CD4-positive, alpha-beta T cell treated with Interferon alpha-2 for 1 hour (primary cell): ENCODE results near the gene KLK11.
A peak's percentile ranks its signal among the peaks of the same experiment; 100 is the strongest.
"Not testable (repeated sequence)": the region's sequence is repeated elsewhere in the genome, so short reads cannot be mapped to it uniquely, and the experiment has no call there.

Experiments used
- DNase-seq, 2 donors: peaks; one replicate each; pipeline ENCODE4 v3.0.0-alpha.2; 2020 to 2022

KLK11 gene

GRCh38 chr19:51002542-51003311 is 23.7 kb downstream of the KLK11 start:
- peak in 1 of 2 donors; percentile 14 for DNase-seq

- no peak for DNase-seq
Measured at GRCh38 chr19:51002089-51002532, 24.3 kb downstream of the KLK11 start.

DNA sequence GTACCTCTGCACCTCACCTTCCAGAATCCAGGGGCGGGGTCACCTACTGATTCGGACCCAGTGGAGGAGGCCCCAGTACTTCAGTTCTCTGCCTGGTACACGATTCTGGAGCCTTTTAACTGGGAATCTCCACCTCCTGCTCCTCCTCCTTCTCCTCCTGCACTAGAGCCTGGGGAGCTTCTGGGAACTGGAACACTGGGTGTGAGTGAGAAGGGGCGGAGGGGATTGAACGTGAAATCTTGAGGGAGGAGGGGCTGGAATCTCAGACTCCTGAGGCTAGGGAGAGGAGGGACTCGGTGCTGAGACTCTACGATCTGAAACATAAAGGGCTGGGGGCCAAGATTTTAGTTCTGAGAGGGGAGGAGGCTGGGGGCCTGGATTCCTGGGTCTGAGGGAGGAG is 24.9 kb downstream of the KLK11 start, which contains the start of gene KLK8:
Gene KLK8, minus strand, starts transcription at position 90 of the 400 bp plus-strand sequence. CDS start 437 bp downstream, outside the sequence.
- no peak for DNase-seq

- no peak for DNase-seq
Measured at GRCh38 chr19:51000981-51001380, 25.4 kb downstream of the KLK11 start.

- DNase-seq, result no peak
Measured at GRCh38 chr19:51000426-51000825, 26.0 kb downstream of the KLK11 start.

DNA sequence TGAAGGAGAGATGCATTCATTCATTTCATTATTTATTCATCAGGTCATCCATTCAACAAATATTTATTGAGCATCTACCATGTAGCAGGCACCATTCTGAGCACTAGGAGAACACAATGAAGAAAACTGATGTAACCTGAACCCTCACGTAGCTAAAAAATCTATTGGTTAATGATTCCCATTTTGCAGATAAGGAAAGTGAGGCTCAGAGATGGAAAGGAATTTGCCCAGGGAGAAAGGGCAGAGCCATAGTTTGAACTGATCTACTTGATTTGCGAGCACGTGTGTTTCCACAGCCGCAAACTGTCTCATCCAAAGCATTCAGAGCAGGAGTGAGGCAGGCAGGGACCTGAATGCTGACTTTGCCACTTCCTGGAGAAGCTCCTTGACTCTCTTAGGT is 27.7 kb downstream of the KLK11 start:
- DNase-seq, result no peak

GRCh38 chr19:50998061-50998460 is 28.4 kb downstream of the KLK11 start:
- no peak for DNase-seq

GRCh38 chr19:50994129-50994528 is 32.3 kb downstream of the KLK11 start:
- no peak for DNase-seq

DNA sequence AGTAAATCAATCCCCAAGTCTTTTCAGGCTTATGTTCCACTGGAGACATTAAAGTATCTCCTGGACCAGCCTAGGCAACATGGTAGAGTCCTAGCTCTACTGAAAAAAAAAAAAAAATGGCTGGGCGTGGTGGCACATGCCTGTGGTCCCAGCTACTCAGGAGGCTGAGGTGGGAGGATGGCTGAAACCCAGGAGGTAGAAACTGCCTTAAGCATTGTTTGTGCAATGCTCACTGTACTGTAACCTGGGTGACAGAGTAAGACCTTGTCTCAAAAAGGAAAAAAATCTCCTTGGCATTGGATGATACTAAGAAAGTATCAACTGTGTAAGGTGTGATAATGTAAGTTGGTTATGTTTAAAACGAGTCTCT is 33.8 kb downstream of the KLK11 start:
- no peak for DNase-seq

- not testable (repeated sequence) for DNase-seq
Measured at GRCh38 chr19:50984416-50984815, 42.0 kb downstream of the KLK11 start.

- no peak for DNase-seq
Measured at GRCh38 chr19:50983625-50984292, 42.7 kb downstream of the KLK11 start, which contains the start of gene KLK7. TSS of gene KLK7 (minus strand) at chr19:50983917. CDS start at chr19:50982399, 1,518 bp downstream.

DNA sequence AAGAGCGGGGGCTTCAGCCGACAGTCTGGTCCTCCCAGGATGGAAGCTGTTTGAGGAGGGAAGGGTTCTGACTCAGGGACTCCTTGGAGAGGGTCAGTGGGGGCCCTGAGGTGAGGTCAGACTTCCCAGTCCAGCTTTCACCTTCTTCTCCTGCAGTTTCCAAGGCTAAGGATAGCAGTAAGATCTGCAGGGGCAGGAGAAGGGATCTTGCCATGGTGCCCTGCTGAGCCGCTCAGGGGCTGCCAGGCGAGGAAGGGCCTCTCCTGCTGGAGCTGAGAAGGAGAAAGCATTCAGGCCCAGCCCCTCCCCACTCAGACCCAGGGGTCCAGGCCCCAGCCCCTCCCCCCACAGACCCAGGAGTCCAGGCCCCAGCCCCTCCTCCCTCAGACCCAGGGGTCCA is 44.2 kb downstream of the KLK11 start:
- no peak for DNase-seq

GRCh38 chr19:50981587-50982146 is 44.7 kb downstream of the KLK11 start:
- DNase-seq, result no peak

DNA sequence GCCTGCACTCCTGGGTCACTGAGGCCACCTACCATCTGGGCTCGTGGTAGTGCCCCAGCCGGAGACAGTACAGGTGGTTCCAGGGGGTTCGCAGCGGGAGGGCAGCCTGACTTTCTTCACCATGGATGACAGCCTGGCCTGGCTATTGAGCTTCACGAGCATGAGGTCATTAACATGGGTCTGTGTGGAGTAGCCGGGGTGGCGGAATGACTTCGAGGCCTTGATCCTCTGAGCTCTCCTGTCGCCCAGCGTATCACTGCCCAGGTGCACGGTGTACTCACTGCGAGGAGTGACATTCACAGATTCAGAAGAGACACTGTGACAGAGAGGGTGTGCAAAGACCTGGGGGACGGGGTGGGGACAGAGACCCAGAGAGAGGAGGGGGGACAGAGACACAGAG is 46.2 kb downstream of the KLK11 start:
- no peak for DNase-seq

GRCh38 chr19:50979758-50980157 is 46.7 kb downstream of the KLK11 start:
- DNase-seq, result no peak

DNA sequence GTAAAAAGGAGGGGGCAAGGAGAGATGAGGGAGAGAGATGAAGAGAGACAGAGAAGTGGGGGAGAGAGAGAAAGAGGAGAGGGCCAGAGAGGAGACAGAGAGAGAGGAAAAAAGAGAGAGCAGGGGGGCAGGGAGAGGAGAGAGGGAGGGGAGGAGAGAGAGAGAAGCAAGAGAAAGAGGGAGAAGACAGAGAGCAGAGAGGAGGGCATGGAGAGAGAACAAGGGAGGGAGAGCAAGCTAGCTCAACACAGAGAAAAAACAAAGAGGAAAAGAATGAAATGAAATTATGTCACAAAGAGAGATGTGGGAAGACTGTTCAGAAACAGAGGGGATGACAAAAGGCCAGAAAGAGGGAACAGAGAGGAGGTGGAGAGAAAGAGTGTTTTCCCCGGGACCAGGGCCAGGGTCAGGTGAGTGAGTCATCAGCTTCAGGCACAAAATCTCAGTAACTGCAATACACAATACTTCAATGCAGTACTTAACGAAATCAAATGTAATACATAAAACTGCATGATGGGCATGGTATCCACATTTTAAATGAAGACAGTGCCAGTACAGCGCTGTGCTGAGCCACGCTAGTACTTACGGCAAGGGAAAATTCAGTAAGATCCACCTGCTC is 47.5 kb downstream of the KLK11 start:
- DNase-seq, result no peak

GRCh38 chr19:50977626-50978025 is 48.8 kb downstream of the KLK11 start:
- no peak for DNase-seq

- DNase-seq, result no peak
Measured at GRCh38 chr19:50975766-50976165, 50.6 kb downstream of the KLK11 start.

DNA sequence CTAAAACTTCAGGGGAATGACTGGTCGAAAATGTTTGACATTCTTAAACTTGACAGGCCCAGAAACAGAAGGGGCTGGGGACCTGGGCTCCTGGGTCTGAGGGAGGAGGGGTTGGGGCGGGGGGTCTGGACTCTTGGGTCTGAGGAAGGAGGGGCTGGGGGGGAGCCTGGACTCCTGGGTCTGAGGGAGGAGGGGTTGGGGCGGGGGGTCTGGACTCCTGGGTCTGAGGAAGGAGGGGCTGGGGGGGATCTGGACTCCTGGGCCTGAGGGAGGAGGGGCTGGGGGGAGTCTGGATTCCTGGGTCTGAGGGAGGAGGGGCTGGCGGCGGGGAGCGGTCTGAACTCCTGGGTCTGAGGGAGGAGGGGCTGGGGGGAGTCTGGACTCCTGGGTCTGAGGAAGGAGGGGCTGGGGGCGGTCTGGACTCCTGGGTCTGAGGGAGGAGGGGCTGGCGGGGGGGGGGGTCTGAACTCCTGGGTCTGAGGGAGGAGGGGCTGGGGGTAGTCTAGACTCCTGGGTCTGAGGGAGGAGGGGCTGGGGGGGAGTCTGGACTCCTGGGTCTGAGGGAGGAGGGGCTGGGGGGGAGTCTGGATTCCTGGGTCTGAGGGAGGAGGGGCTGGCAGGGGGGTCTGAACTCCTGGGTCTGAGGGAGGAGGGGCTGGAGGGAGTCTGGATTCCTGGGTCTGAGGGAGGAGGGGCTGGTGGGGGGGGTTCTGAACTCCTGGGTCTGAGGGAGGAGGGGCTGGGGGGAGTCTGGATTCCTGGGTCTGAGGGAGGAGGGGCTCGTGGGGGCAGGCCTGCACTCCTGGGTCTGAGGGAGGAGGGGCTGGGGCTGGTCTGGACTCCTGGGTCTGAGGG is 51.5 kb downstream of the KLK11 start:
- DNase-seq, result no peak

GRCh38 chr19:50972795-50973376 is 53.5 kb downstream of the KLK11 start:
- DNase-seq, result no peak
